HG02798 (cell line): ENCODE data around the gene ABCB11.
"Not testable (repeated sequence)": the region's sequence is repeated elsewhere in the genome, so short reads cannot be mapped to it uniquely, and the experiment has no call there.

Source experiments
- ATAC-seq: cut with Tn5 transposase; IDR thresholded peaks from one replicate; pipeline ENCODE4 v1.9.1; 2021; ENCODE audit warnings: mild to moderate bottlenecking; ENCODE audit not compliant: unreplicated experiment, poor library complexity

The ABCB11 gene

DNA sequence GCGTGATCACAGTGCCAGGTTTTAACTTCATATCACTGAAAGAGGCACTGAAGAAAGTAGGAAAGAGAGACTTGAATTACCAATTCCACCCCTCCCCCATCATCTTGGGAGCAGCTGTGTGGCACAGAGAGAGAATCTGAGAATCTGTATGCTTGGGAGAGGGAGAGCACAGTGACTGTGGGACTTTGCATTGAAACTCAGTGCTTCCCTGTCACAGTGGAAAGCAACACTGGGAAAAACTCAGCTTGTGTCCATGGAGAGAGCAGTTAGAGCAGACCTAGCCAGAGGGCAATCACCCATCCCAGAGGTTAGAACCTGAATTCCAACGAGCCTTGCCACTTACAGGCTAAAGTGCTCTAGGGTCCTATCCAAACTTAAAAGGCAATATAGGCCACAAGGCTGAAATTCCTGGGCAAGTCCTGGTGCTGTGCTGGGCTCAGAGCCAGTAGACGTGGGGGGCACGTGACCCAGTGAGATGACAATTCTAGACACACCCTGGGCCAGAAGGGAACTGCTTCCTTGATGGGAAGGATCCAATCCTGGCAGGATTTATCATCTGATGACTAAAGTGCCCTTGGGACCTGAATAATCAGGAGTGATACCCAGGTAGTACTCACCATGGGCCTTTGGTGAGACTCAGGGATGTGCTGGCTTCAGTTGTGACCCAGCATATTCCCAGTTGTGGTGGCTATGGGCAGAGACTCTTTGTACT lies 15.5 kb upstream of the ABCB11 start:
- no peak for ATAC-seq

- ATAC-seq, result no peak
Observed at GRCh38 chr2:169042856-169043255, 11.7 kb upstream of the ABCB11 start.

DNA sequence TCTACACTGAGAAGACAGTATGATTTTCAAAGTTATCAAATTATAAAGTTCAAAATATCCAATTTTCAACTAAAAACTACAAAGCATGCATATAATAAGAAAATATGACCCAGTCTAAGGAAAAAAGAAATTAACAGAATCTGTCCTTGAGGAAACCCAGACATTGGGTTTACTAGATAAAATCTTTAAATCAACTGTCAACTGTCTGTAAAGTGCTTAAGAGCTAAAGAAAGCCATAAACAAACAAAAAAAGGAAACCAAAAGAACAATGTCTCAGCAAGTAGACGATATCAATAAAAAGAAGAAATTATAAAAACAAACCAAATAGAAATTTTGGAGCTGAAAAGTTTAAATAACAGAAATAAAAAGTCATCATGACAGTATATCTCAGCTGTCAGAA lies 10.5 kb upstream of the ABCB11 start:
- no peak for ATAC-seq

DNA sequence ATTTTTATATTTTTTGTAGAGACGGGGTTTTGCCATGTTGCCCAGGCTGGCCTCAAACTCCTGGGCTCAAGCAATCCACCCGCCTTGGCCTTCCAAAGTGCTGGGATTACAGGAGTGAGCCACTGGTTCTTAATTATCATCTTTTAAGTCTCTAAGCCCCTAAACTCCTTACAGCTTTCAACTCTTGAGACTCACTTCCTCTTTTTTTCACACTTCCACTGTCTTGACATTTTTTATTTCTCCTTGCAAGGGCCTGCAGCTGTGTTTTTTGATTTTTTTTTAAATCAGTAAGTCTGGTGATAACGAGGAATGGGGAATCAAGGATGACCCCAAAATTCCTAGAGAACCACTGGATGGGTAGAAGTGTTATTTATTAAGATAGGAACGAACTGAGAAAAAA lies 8.6 kb upstream of the ABCB11 start:
- peak; percentile 29 for ATAC-seq

DNA sequence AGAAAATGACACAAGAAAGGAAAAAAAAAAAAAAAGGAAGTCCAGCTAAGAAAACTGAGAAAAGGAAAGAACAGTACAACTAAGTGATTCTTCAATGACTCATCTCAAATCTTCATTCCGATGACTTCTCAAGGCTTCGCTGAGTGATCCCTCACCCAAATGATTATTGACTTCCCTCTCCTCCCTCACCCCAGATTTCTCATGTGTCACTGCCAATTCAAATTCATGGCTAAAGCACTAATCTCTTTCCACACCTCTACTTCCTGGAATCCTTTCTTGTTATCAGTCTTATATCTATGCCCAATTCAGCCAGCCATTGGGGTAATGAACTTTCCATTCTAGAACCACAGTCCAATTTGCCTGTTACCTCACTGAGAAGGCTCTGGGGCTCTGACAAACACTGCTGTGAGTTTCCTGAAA lies 7.2 kb upstream of the ABCB11 start:
- peak; percentile 59 for ATAC-seq

DNA sequence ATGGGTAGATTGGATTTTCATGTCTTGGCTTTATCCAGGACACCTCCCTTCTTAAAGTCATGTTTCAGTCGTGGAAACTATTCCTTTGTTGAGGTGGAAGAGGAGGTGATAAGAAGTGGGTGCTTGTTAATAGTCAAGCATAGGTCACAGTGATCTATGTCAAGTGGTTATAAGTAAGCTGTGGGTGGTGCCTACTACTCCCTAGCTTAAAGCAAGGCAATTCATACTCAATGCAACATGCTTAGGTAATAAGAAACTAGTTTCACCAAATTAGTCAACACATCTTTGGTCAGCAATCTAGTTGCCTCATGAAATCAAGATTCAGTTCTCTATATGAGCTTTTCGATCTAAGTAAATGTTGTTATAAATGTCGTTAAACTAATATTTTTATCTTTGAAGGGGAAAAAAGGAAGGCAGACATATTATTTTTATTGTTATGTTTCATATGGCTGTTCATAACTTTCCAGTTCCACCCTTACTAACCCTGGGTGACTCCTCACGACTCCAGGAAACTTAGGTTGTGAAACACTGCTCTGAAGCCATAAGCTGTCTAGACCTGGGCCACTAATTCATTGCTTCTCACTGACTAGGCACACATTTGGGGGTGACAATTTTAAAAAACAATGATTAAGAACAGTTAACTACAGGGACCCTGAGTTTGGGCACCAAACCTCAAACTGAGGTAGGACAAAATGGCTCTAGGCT lies 5.8 kb upstream of the ABCB11 start:
- peak; percentile 44 for ATAC-seq

- no peak for ATAC-seq
Observed at GRCh38 chr2:169035887-169036286, 4.8 kb upstream of the ABCB11 start.

DNA sequence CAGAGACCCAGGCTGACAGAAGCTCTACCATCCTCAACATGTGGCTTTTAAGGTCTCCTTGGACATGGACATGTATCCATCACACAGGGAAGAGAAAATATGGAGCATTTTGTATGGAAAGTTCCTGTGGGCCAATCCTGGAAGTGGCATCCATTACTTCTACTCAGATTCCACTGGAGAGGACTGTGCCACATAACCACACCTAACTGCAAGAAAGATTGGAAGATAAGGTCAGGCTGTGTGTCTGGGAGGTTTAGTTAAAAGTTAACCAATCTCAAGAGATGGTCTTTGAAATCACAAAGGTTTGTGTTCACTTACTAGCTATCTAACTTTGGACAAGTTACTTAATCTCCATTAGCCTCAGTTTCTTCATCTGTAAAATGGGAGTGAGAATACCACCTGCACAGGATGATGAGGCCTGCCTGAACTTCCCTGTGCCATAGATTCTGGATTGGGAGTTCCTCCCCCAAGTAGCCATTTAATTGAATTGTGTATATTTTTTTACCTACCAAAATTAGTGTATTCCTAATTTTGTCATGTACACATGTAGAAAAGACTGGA lies 3.9 kb upstream of the ABCB11 start:
- no peak for ATAC-seq

GRCh38 chr2:169034256-169034655 lies 3.1 kb upstream of the ABCB11 start:
- no peak for ATAC-seq

DNA sequence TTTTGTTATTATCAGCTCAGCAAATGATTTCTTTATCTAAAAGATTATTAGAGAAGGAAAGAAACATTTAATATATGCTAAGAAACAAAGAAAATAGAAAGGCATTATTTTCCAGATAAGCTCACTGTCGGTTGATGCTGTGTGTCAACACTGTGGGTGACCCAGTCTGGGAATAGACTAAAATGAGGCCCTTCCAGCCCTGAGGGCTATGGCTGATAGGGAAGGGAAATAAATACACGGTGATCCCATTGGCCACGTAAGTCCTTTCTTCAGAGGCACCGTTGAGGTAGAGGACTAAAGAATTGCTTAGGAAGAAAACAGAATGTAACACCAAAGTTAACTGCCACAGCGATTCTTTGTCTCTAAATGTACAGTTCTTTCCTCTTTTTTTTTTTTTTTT lies 1.8 kb downstream of the ABCB11 start:
- ATAC-seq, result no peak

GRCh38 chr2:169027234-169027633 lies 3.9 kb downstream of the ABCB11 start:
- ATAC-seq, result no peak

- no peak for ATAC-seq
Observed at GRCh38 chr2:169026056-169026455, 5.1 kb downstream of the ABCB11 start.

- no peak for ATAC-seq
Observed at GRCh38 chr2:169023161-169023560, 8.0 kb downstream of the ABCB11 start.

DNA sequence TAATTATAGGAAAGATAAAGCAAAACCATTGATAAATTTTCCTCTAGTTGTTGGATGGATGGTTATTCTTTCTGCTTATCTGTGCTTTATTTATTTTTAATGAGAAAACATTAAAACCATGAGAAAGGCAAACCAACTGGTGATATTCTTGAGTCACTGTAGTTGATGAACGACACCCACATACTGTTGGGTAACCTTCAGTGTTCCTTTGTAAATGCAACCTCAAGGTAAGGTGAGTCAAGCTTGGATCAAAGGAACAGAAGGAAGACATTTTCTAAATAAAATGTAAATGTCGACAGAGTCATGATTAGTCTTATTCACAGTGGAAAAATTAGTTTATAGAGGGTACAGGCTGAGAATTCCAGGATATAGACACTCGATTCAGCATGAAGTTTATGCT lies 12.7 kb downstream of the ABCB11 start:
- ATAC-seq, result no peak

- no peak for ATAC-seq
Observed at GRCh38 chr2:169015943-169016342, 15.2 kb downstream of the ABCB11 start.

GRCh38 chr2:169014780-169015179 lies 16.3 kb downstream of the ABCB11 start:
- no peak for ATAC-seq

DNA sequence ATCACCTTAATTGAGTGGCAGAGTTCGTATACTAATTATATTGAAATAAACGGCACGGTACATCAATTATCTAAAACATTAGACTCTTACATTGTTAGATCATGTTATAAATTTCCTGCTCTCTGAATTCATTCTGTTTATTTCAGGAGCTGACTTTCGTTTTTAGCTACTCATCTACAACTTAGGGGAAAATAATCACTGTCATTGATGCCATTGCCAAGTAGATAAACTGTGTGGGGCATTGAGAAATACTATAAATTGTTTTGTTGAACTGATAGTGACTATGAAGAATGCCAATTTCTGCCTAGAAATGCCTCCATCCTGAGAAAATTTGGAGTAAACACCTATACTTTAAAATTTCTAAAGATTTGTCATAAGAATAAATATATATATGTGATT lies 17.5 kb downstream of the ABCB11 start:
- no peak for ATAC-seq

GRCh38 chr2:169012812-169013627 lies 18.1 kb downstream of the ABCB11 start:
- no peak for ATAC-seq

GRCh38 chr2:169012191-169012792 lies 18.8 kb downstream of the ABCB11 start:
- ATAC-seq, result not testable (repeated sequence)

DNA sequence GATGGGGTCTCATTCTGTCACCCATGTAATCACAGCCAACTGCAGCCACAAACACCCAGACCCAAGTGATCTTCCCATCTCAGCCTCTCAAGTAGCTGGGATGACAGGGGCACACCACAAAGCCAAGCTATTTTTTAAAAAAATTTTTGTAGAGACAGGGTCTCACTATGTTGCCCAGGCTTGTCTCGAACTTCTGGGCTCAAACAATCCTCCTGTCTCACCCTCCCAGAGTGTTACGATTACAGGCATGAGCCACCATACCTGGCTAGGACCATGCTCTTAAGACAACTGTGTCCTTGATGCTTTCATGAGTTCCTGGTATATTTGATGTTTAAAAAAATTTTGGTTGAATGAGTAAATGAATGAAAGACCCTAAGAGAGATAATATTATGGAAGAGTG lies 19.4 kb downstream of the ABCB11 start:
- no peak for ATAC-seq
